ENCODE results near the gene URAD. TPM values are rescaled to one million over a fixed set of nuclear protein-coding genes. Genes with fewer than 3 reads are reported as not detected.
A peak's percentile ranks its signal among the peaks of the same experiment; 100 is the strongest.

The URAD gene
- total RNA-seq, 1 donor from 2014 or later: not detected

DNA sequence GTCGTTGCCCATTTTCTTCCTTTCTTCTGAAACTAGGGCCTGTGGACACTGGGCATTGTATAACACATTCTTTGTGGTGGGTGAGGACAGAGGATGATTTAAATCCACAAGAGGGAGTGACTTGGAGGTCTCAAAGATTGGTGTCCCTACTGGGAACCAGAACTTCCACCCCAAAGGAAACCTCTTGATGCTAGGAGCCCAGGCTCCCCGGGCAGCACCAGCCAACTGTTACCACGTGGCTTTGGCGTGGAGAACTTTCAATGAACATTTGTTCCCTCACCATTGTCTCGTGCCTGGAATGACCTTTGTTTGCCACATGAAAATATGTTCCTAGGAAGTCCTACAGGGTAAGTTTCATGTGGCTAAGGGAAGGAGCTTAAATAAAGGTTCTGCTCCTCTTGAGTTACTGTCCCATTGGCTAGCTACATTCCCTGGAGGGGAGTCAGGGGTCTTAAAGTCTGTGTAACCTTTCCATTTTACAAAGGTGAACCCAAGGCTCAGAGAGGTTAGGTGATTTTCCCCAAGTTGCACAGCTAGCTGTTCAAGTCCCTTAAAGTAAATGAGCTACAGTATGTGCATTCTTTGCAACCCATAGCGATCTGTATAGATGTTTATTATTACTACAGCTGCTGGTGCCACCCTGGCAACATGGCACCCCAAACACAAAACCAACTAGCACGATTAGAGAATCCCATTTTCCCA lies 14.4 kb downstream of the URAD start:
- DNase-seq (ENCODE audit: extremely low spot score, unreplicated experiment): peak; percentile 40
- H3K9me3 Mint-ChIP-seq (ENCODE audit: unreplicated experiment): no peaks in the 10 kb centered on the region
- no peaks in the 10 kb centered on the region for H3K36me3 Mint-ChIP-seq (ENCODE audit: unreplicated experiment)
- H3K27ac Mint-ChIP-seq (ENCODE audit: unreplicated experiment): no peak overlapping the region
- H3K4me3 Mint-ChIP-seq (ENCODE audit: unreplicated experiment): no peak overlapping the region
- TF ChIP-seq, protein P1, sequence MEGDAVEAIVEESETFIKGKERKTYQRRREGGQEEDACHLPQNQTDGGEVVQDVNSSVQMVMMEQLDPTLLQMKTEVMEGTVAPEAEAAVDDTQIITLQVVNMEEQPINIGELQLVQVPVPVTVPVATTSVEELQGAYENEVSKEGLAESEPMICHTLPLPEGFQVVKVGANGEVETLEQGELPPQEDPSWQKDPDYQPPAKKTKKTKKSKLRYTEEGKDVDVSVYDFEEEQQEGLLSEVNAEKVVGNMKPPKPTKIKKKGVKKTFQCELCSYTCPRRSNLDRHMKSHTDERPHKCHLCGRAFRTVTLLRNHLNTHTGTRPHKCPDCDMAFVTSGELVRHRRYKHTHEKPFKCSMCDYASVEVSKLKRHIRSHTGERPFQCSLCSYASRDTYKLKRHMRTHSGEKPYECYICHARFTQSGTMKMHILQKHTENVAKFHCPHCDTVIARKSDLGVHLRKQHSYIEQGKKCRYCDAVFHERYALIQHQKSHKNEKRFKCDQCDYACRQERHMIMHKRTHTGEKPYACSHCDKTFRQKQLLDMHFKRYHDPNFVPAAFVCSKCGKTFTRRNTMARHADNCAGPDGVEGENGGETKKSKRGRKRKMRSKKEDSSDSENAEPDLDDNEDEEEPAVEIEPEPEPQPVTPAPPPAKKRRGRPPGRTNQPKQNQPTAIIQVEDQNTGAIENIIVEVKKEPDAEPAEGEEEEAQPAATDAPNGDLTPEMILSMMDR (IDR thresholded peaks at IDR 0.05): no peak
- peaks cover 13% of the 10 kb centered on the region for H3K4me1 Mint-ChIP-seq (ENCODE audit: unreplicated experiment)
- H3K27me3 Mint-ChIP-seq (ENCODE audit: unreplicated experiment): peaks cover 90% of the 10 kb centered on the region

DNA sequence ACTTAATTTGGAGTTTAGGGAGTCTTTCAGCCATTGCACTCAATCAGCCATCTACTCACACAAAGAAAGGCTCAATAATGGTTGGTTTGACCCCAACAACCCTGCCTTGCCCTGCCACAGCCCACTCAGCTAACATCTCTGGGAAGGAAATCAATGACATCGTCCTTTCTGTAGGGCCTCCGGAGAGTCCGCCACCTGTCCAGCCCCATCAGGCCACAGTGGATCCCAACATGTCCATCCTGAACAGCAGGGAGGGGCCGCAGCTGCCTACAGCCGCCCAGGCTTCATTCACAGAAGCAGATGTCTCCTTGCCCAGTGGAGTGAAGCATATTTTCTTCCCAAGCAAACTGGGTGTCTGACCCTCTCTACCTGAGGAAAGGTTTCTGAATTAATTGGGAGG lies 15.2 kb downstream of the URAD start:
- no peak overlapping the region for H3K27ac Mint-ChIP-seq (ENCODE audit: unreplicated experiment)
- H3K27me3 Mint-ChIP-seq (ENCODE audit: unreplicated experiment): peaks cover 84% of the 10 kb centered on the region
- no peaks in the 10 kb centered on the region for H3K9me3 Mint-ChIP-seq (ENCODE audit: unreplicated experiment)
- peaks cover 11% of the 10 kb centered on the region for H3K4me1 Mint-ChIP-seq (ENCODE audit: unreplicated experiment)
- no peaks in the 10 kb centered on the region for H3K36me3 Mint-ChIP-seq (ENCODE audit: unreplicated experiment)
- TF ChIP-seq, protein P1 (IDR thresholded peaks at IDR 0.05): no peak
- DNase-seq (ENCODE audit: extremely low spot score, unreplicated experiment): peak; percentile 64
- no peak overlapping the region for H3K4me3 Mint-ChIP-seq (ENCODE audit: unreplicated experiment)

DNA sequence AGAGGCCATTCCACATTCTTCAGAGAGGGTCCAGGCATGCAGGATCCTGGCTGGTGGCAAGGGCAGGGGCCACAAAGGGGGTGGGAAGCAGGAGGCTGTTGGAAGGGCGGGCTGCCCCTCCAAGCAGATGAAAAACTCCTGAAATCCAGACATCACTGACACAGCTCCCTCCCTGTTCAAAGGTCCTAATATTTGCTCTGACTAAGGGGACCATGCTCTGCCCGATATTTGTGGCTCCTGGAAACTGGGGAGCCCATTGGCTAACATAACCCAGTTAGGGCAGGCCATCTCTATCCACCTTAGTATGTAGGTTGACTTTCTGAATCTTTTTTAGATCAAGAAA lies 16.0 kb downstream of the URAD start:
- Mint-ChIP-seq H3K27me3 (ENCODE audit: unreplicated experiment) (peaks cover 87% of the 10 kb centered on the region), H3K4me3 (ENCODE audit: unreplicated experiment) (no peak overlapping the region), H3K4me1 (ENCODE audit: unreplicated experiment) (peaks cover 15% of the 10 kb centered on the region), H3K9me3 (ENCODE audit: unreplicated experiment) (no peaks in the 10 kb centered on the region), H3K27ac (ENCODE audit: unreplicated experiment) (no peak overlapping the region), H3K36me3 (ENCODE audit: unreplicated experiment) (no peaks in the 10 kb centered on the region)
- no peak for DNase-seq (ENCODE audit: extremely low spot score, unreplicated experiment)
- TF ChIP-seq, protein P1 (IDR thresholded peaks at IDR 0.05): no peak

DNA sequence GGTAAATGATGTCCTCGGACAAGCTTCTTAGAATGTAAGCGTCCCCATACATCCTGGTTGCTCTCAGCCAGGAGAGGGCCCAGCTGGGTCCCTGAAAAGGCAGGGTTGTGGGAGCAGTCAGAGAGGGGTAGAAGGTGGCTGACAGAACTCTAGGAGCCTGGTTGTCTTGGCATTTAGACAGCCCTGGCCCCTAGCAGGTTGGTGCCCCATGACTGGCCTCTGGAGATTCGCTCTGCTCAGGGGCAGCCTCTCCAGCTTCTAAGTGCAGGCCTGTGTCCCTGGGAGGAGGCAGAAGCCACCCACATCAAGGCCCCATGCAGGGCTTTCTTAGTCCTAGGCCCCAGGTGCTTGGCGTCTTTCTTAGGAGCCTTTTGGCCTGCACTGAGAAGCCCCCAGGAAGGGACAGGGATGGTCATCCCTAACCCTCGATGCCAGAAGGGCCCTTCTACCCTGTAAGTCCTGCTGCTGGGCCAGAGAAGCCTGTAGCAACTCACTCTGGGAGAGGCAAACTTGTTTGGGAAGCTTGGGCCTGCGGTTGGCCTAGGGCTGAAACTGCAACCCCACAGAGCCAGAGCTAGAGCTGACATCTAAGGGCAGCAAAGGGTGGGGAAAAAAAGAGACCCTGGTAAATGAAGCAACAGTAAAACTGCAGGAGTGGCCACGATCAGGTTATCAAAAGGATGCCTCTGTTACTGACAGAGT lies 16.6 kb downstream of the URAD start:
- TF ChIP-seq, protein P1 (IDR thresholded peaks at IDR 0.05): no peak
- Mint-ChIP-seq H3K27ac (ENCODE audit: unreplicated experiment) (no peak overlapping the region), H3K4me1 (ENCODE audit: unreplicated experiment) (peaks cover 17% of the 10 kb centered on the region)

DNA sequence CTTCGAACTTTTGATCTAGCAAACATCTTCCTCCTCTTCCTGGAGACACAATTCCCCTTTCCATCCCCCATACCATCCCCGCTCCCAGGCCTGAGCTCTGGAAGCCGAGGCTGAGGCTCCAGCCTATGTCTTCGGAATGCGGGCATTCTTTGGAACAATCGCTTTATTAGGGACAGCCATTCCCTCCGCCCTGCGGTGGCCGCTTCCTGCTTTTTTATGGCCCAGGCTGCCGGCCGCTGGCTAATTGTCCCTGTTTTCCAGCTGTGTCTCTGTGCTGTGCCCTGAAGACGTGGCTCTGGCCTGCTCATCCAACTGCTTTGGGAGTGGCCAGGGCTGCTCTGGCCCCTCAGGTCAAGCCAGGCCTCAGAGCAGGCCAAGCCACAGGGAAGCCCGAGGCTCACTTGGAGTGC lies 17.3 kb downstream of the URAD start:
- H3K27ac Mint-ChIP-seq (ENCODE audit: unreplicated experiment): no peak overlapping the region
- no peaks in the 10 kb centered on the region for H3K36me3 Mint-ChIP-seq (ENCODE audit: unreplicated experiment)
- peaks cover 85% of the 10 kb centered on the region for H3K27me3 Mint-ChIP-seq (ENCODE audit: unreplicated experiment)
- DNase-seq (ENCODE audit: extremely low spot score, unreplicated experiment): no peak
- peaks cover 19% of the 10 kb centered on the region for H3K4me1 Mint-ChIP-seq (ENCODE audit: unreplicated experiment)
- H3K4me3 Mint-ChIP-seq (ENCODE audit: unreplicated experiment): no peak overlapping the region
- H3K9me3 Mint-ChIP-seq (ENCODE audit: unreplicated experiment): no peaks in the 10 kb centered on the region
- TF ChIP-seq, protein P1 (IDR thresholded peaks at IDR 0.05): no peak

More for the DNA sequence above, 16.6 kb downstream of the URAD start:
- no peaks in the 10 kb centered on the region for H3K36me3 Mint-ChIP-seq (ENCODE audit: unreplicated experiment)
- no peak overlapping the region for H3K4me3 Mint-ChIP-seq (ENCODE audit: unreplicated experiment)
- H3K9me3 Mint-ChIP-seq (ENCODE audit: unreplicated experiment): no peaks in the 10 kb centered on the region
- no peak for DNase-seq (ENCODE audit: extremely low spot score, unreplicated experiment)
- peaks cover 87% of the 10 kb centered on the region for H3K27me3 Mint-ChIP-seq (ENCODE audit: unreplicated experiment)

All from osteocyte (in vitro differentiated cells).